NCI-H2227 treated with DMSO at 0.1 percent for 48 hours (cell line): ENCODE measurements around the gene TYMP.

Source experiments
- DNase-seq: peaks from one replicate; lab custom pipeline; 2025; lab: John Stamatoyannopoulos, UW

Gene TYMP

DNA sequence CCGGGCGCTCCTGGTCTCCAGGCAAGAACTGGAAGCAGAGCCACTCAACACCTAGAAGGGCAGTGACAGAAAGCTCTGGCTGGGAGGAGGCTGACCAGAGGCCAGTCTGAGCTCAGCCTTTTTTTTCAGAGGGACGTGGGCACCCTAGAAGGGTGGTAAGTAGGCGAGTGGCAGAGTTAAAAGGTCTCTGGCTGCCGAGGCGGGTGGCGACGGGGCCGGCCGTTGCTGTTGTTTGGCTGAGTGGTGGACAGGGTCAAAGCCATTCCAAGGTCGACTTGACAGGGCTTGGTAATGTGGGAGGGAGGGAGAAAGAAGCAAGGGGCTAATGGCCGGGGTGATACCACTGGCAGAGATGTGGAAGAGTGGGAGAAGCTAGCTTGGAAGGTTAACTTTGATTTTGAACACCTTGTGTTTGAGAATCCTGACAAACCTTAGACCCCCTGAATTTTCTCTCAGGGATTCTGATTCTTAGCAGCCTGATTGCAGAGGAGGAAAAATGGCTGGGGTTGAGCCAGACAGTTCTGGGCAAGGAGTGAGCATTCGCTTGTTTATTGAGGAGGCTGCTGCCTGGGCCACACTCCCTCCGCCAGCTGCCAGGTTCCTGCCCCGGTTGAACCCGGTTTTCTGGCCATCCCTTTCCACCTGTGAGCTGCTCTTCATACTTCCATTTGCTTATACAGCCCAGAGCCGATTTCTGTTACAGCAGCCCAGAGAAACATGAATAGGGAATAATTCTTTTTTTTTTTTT, 33.8 kb upstream of the TYMP start:
- no peak for DNase-seq

DNA sequence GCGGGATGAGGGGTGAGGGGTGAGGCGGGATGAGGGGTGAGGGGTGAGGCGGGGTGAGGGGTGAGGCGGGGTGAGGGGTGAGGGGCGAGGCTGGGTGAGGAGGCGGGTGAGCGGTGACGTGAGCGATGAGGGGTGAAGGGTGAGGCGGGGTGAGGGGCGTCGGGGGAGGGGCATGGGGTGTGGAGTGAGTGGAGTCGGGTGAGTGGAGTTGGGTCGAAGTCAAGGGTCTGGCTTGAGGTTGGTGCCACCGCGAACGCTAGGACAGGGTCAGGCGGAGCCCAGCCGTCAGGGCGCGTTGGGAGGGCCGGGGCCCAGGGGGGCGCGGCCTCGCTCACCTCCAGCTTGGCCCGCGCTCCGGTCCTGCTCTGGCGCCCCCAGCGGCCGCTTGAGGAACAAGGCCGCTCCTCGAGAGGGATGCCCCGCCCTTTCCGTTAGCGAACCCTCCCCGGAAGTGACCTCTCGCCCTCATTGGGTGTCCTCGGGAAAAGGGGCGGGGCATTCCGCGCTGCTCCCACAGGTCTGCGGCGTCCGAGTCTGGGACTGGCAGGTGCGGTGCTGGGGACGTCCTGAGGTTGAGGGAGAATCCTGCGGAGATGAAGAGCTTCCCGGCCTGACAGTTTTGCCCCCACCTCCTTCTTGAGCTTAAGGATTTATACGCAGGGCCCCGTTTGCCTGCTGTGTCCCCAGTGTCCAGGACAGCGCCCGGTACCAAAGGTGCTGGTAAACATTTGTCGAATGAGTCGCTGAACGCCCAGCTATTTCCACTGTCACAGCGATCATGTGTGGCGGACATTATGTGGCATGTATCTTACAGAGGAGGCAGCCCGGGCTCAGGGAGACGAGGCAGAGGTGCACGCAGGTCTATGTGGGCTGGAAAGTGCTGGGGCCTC, 33.0 kb upstream of the TYMP start, which contains the start of gene SYCE3:
SYCE3 (minus strand) TSS at position 397 of the 890 bp plus-strand sequence. CDS start 6,514 bp downstream, outside the sequence.
- DNase-seq: peak; percentile 85

DNA sequence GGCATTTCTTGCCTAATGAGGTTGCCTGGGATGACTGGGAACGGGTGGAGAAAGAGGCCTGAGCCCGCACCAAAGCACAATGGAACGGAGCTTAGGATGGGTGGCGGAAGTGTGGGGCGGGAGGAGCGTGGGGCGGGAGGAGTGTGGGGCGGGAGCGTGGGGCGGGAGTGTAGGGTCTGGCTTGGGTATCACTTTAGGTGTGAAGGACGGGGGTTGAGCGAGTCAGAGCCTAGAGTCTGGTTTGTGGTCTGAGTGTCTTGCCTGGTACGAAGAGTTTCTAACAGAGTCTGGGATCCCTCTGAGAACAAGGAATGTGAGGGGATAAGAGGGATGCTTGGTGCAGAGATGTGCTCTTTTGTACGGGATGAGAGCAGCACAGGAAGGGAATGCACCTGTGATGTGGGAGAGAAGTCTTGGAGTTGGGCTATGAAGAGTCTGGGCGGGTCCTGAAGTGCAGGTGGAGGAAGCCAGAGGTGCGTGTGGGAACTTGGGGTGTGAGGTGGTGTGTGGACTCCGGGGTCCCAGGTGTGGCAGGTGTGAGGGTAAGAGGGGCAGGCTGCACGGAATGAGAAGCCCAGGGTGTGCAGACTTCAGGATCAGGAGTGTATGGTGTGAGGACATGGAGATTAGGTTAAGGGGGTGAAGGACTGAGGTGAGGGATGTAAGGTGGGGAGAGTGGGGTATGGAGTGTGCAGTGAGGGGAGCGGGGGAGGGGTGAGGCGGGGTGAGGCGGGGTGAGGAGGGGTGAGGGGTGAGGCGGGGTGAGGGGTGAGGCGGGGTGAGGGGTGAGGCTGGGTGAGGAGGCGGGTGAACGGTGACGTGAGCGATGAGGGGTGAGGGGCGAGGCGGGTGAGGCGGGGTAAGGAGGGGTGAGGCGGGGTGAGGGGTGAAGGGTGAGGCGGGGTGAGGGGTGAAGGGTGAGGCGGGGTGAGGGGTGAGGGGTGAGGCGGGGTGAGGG, 31.9 kb upstream of the TYMP start:
- no peak for DNase-seq

DNA sequence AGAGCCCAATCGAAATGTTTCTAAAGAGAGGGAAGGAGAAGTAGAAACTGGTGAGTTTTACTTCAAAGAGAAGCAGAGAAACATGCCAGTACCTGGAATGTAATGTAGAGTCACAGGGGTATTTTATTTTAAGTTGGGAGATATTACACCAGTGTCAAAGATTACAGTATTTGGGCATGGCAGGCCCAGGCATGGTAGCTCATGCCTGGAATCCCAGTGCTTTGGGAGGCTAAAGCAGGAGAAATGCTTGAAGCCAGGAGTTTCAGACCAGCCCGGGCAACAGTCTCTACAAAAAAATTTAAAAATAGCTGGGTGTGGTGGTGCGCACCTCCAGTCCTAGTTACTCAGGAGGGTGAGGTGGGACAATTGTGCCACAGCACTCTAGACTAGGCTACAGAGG, 30.2 kb upstream of the TYMP start:
- no peak for DNase-seq

DNA sequence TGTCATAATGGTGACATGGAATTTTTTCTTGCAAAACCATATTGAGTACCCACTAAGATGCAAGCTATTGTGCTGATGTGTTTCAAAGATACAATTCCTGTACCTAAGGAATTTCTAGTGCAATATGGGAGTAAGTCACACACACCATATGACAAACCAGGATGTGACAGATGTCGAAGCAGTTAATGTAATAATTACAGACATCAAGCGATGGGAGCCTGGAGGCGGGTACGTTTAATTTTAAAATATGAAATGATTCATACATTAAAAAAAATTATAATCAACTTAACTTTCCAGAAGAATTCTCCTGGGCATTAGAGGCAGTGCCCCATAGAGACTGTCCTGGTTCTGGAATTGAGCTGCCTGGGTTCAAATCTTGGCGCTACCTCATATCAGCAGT, 26.9 kb upstream of the TYMP start:
- no peak for DNase-seq

DNA sequence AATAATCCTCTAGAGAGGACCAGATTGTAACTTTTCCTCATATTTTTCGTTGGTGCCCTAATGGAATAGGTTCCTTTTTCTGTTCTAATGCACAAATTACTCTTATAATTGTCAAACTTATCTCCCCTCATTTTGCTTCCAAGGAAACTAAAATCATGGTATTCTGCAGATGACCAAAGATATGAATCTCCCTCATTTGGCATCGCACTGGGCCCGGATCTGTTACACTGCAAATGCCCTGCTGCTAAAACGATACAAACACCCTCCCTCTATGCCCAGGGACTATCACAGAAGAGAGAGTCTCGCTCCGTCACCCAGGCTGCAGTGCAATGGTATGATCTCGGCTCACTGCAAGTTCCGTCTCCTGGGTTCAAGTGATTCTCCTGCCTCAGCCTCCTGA, 23.5 kb upstream of the TYMP start:
- DNase-seq: no peak

DNA sequence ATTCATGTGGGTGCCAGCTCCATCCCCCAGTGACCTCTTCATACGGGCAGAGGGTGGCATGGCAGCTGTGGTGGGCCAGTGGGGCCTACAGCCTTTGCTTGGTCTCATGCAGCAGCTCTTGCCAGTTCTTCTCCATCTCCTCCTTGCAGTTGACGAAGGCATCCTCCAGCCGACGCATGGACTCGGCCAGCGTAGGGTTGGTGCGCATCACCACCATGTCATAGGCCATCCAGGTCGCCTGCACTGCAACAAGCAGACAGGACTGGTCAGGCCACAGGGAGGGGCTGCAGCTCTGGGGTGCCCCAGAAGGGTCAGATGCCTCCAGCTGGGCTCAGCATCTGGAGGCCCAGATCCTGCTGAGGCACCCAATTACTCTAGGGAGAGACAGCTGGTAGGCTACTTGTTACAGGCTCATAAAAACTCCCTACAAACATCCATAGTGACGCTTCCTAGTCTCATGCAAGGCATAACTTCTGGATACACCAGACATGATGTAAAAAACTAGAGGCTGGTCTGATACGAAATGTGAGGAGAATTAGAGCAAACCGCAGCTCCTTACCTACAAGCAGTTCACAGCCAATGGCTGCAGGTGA, 21.4 kb upstream of the TYMP start:
- no peak for DNase-seq

DNA sequence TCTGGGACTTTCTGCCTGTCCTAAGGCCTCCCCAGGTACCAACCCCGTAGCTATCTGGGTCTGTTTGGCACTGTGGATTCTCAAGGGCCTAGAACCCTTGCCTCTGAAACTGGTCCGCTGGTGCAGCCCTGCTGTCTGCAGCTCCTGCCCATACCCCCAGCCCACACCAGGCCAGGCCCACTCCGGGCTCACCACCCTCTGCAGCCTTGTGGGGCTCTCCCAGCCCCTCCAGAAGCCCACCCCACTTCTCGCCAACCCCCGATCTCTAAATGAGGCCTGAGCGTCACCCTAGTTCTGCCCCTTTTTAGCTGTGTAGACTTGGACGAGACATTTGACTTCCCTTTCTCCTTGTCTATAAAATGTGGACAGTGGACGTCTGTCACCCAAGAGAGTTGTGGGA, 20.6 kb upstream of the TYMP start:
- DNase-seq: no peak

DNA sequence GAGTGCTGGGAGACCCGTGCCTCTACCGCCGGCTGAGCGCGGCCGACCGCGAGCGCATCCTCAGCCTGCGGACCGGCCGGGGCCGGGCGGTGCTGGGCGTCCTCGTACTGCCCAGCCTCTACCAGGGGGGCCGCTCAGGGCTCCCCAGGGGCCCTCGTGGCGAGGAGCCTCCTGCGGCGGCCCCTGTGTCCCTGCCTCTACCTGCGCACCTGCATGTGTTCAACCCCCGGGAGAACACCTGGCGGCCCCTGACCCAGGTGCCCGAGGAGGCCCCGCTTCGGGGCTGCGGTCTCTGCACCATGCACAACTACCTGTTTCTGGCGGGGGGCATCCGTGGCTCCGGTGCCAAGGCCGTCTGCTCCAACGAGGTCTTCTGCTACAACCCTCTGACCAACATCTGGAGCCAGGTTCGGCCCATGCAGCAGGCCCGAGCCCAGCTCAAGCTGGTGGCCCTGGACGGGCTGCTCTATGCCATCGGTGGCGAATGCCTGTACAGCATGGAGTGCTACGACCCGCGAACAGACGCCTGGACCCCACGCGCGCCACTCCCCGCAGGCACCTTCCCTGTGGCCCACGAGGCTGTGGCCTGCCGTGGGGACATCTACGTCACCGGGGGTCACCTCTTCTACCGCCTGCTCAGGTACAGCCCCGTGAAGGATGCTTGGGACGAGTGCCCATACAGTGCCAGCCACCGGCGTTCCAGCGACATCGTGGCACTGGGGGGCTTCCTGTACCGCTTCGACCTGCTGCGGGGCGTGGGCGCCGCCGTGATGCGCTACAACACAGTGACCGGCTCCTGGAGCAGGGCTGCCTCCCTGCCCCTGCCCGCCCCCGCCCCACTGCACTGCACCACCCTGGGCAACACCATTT, 19.3 kb upstream of the TYMP start:
- DNase-seq: no peak

DNA sequence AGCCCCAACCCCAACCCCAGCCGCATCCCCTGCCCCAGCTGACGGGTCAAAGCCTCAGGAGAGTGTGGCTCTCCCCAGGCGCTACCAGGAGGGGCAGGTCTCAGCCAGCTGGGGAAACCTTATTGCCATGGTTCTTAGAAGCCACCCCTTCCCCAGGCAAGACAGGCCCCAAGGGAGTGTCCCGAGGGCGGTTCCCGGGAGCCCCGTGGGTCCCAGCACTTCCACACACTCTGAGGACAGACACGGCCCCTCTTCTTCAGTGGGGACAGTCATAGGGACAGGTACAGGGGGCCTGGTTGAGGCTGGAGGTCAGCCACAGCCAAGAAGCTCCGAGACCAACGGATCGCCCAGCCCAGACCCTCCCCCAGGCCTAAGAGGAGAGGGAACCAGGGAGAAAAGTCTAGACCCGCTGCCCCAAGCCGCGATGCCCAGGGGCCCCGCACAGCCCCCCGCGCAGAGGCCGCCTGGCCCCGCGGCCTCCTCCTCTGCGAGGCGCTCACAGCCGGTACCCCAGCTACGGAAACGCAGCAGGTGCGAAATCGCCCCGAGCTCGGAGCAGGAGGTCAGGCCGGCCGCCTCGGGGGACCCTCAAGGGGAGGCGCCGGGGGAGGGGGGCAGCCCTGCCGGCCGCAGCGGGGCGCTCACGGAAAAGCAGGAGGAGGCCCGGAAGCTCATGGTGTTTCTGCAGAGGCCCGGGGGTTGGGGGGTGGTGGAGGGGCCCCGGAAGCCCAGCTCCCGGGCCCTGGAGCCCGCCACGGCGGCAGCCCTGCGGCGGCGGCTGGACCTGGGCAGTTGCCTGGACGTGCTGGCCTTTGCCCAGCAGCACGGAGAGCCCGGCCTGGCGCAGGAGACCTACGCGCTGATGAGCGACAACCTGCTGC, 18.5 kb upstream of the TYMP start:
- no peak for DNase-seq

DNA sequence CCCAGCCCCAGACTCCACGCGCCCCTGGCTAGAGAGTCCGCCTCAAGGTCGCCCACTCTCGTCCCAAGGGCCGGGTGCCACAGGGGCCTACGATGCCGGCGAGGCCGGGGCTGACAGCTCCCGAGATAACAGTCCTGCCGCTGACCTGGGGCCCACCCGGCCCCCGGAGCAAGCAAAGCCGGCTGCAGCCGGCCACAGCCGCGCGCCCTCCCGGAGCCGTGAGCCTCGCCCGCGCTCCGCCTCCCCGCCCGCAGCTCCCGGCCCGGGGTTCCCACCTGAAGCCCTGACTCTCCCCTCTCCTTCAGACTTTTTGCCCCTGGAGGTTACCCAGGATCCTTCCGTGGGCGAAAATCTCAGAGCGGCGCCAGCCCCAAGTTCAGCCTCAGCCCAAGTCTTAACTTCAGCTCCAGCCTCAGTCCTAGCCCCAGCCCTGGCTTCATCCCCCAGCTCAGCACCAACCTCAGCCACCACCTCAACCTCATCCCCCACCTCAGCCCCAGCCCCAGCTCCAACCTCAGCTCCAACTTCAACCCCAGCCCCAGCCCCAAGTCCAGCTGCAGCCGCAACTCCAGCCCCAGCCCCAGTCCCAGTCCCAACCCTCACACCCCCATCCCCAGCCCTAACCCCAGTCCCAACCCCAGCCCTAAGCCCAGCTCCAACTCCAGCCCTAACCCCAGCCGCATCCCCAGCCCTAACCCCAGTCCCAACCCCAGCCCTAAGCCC, 17.6 kb upstream of the TYMP start:
- DNase-seq: no peak

DNA sequence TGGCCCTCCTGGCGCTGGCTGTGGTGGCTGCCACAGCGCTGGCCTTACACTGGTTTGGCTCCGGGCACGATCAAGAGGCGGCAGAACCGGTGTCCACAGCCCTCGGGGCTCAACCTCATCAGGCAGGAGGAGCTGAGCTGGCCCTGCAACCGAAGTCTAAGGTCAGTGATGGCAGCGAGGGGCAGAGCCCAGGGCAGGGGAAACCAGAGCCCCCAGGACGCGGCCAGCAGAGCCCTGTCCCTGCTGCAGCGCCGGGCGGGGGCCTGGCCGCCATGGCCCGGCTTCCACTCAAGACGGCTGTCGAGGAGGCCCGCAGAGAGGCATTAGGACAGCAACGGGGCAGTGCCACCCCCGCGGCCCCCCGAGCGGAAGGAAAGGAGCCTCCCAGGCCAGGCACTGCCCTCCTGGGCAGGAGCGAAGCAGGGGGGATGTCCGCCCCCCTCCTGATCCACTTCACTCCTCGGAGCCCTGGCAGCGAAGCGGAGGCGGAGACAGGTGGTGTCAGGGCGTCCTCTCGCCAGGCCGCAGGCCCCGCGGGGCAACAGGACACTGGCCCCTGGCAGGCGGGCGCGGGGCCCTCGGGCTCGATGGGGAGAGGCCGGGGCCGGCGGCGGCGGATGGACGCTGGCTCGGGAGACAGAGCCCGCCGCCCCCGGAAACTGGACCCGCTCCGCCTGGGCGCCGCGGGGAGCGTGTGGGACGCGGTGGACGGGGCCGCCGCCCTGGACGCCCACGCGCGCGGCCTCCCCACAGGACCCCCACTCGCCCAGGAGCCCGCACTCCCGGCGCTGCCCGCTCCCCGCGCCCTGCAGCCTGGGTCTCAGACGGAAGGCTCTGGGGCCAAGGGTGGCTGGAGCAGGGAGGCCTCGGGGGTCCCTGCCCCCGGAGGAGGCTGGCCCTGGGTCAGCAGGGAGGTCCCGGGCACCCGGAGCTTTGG, 16.8 kb upstream of the TYMP start:
- no peak for DNase-seq

DNA sequence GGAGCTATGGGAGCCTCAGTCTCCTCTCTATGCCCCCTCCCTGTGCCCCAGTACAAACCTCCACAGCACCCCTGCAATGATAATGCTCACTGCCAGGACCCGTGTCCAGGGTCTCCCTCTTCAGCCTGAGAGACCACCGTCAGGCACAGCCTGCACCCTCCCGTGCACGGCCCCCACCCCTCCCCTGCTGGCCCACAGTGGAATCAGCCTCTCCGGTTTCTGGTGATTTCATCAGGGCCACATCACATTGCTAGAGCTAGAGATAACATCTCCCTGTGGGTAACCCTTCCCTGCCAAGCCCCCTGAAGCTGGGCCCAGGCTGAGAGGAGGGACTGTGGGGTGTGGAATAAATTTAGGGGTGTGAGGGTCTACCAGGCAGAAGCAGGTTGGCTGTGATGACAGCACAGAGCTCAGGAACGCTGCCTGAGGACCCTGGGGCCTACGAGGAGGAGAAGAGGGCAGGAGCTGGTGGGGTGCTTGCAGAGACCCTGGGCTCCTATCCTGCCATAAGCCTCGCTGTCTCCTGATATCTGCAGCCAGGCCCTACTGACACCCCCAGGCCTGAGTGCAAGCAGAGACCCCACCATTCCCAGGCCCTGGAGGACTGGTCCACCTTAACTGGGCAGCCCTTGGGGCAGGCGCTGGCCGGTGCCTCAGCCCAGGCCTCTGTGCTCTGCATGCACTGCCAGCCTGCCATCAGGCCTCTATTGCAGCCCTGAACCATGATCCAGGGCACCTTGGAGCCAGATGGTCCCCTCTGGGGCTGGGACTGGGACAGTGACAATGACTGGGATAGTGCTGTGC, 15.9 kb upstream of the TYMP start, which contains the start of gene KLHDC7B:
KLHDC7B (plus strand) TSS at position 378 of the 804 bp plus-strand sequence; CDS start at position 723, 345 bp downstream.
- no peak for DNase-seq

DNA sequence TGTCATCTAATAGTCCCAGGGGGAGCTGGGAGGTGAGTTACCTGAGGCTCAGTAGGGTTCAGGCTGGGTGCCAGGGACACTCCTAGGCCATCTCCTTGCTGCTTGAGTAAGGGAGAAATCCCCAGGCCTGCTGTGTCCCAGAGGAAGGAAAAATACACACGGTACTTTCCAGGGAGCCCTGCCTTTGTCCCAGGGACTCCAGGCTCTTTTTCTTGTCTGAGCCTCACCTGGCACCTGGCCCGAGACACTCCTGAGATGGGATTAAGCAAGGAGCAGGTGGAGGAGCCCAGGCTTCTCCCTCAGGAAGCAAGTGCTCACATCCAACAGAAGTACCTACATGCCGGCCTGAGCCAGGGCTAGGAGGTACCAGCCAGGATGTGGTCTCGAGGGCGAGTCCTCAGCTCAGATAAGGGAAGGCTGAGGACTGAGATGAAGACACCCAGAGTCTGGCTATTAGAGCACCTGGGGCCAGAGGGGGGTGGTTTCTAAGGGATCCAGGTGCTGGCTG, 15.0 kb upstream of the TYMP start:
- no peak for DNase-seq

DNA sequence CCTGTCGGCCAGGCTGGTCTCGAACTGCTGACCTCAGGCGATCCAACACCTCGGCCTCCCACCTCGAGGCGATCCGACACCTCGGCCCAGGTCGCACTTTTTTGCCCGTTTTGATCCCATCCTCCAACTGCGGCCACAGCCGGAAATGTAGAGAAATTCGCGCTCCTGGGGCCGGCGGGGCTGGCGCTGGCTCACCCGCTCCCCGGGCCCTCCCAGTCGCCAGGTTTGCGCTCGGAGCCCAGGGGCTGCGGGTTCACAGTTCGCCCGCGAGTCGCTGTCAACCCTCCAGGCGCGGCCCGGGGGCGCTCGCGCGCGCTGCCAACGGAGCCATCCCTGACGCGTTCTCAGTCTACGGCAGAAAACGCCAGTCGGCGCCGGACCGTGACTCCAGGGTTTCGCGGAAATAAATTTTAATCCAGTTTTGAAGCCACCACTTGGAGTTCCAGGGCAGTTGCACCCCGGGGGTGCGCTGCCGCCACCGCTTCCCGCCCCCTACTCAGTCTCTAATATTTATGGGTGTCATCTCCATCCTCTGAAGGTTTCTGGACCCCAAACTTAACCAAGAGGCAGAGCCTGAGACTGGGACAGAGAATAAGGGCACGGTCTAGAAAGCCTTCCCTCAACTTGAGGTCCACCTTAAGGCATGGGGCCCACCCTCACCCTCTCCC, 14.4 kb upstream of the TYMP start:
- DNase-seq: peak; percentile 38

DNA sequence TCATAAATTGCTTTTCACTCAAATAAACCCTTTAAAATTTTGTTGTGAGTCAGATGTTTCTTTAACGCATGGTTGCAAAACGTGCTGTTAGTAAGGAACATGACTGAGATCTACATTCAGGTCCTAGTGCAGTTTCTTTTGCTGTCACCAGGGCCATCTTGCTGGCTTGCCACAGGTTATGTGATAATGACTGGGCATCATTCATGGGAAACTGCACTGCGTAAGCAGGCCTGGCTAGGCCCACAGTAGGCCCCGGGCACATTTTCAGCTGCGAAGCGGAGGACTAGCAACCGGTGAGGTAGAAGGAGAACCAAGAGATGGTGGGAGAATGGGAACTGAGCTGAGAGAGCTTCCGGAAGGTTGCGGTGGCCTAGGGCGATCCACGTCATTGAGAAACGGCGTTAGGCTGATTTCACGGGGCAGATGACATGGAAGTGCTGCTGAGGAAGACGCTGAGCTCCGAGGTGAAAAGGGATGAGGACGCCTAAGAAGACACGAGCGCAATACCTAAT, 12.7 kb upstream of the TYMP start:
- DNase-seq: no peak
